ENCODE results near the gene MACROH2A1. TPM values are rescaled to one million over a fixed set of nuclear protein-coding genes. Genes with fewer than 3 reads are reported as not detected.
"Not testable (repeated sequence)": the region's sequence is repeated elsewhere in the genome, so short reads cannot be mapped to it uniquely, and the experiment has no call there.

The MACROH2A1 gene
- total RNA-seq, 4 donors from 2014 or later = 196 to 234 (median 208) TPM

DNA sequence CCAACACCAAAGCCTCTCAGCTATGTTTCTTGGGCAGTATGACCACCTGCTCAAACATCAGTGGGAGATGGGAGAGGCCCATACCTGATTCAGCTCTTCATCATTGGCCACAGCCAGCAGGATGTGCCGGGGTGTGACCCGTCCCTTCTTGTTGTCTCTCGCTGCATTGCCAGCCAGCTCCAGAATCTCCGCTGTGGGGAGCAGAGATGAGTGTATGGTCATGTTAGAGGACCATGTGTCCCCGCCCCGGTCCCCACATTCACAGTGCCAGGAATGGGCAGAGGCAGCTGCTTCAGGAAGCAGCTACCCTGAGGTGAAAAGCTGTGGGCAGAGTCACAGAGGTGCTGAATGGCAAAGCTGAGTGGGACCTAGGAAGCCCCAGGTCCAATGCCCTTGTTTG is 29.1 kb downstream of the MACROH2A1 start:
- intact Hi-C loops (cut with DNase I; ENCODE audit: low total_unique reads) = no loop called here
- no peak for TF ChIP-seq POLR2A (IDR thresholded peaks at IDR 0.05)
- TF ChIP-seq, protein P1, sequence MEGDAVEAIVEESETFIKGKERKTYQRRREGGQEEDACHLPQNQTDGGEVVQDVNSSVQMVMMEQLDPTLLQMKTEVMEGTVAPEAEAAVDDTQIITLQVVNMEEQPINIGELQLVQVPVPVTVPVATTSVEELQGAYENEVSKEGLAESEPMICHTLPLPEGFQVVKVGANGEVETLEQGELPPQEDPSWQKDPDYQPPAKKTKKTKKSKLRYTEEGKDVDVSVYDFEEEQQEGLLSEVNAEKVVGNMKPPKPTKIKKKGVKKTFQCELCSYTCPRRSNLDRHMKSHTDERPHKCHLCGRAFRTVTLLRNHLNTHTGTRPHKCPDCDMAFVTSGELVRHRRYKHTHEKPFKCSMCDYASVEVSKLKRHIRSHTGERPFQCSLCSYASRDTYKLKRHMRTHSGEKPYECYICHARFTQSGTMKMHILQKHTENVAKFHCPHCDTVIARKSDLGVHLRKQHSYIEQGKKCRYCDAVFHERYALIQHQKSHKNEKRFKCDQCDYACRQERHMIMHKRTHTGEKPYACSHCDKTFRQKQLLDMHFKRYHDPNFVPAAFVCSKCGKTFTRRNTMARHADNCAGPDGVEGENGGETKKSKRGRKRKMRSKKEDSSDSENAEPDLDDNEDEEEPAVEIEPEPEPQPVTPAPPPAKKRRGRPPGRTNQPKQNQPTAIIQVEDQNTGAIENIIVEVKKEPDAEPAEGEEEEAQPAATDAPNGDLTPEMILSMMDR (IDR thresholded peaks at IDR 0.05) = no peak
- WGBS, 2 donors = 97 to 99% methylated on average over 6 of the region's 6 CpGs
- H3K4me3 ChIP-seq (ENCODE audit: low read depth, poor library complexity, severe bottlenecking) = no peak overlapping the region
- peak in 1 of 2 donors; percentile 66 for DNase-seq (ENCODE audit: low spot score in 2 of 2)

DNA sequence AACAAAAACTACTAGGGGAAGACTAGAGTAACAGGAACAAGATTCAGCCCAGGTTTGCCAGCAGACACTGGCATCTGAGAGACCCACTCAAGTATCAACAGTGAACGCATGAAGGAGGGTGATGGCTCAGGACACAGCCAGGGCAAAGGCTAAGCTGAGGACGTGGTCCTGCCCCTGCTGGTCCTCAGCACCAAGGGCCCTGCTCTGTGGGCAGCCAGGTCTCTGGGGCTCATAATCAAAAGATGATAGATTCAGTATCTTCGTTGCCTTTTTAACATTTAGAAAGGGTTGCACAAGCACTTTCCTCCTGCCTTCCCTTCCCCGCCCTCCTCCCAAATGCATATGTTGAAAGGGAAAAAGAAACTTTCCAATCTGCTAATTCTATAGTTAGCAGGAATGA is 31.5 kb downstream of the MACROH2A1 start:
- intact Hi-C loops (cut with DNase I; ENCODE audit: low total_unique reads) = no loop called here
- DNase-seq (ENCODE audit: low spot score in 2 of 2) = no peak
- TF ChIP-seq, protein P1 (IDR thresholded peaks at IDR 0.05) = no peak
- TF ChIP-seq POLR2A (IDR thresholded peaks at IDR 0.05) = no peak
- no peak overlapping the region for H3K4me3 ChIP-seq (ENCODE audit: low read depth, poor library complexity, severe bottlenecking)
- WGBS, 2 donors = 85 to 86% methylated on average over 4 of the region's 4 CpGs

DNA sequence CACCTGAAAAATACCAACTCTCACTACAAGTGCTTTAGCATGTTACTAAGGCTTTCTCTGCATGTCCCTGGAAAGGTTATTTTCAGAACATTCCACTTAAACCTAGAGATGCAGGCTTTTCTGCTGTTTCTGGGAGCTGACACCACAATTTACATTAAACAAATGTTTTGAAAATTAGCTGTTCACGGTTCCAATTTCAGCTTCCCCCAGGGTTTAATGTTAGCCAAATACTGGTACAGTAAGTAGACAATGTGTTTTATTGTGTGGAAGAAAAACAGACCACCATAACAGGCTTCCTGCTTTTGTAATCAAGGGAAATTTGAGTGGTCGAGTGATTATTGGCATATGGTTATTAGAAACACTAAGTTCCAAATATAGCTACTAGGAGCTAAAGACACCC is 32.0 kb downstream of the MACROH2A1 start:
- intact Hi-C loops (cut with DNase I; ENCODE audit: low total_unique reads) = no loop called here
- H3K4me3 ChIP-seq (ENCODE audit: low read depth, poor library complexity, severe bottlenecking) = no peak overlapping the region
- no peak for TF ChIP-seq POLR2A (IDR thresholded peaks at IDR 0.05)
- TF ChIP-seq, protein P1 (IDR thresholded peaks at IDR 0.05) = no peak
- DNase-seq (ENCODE audit: low spot score in 2 of 2) = no peak
- 56 to 64% methylated on average over 2 of the region's 2 CpGs for whole genome bisulfite sequencing, 2 donors

DNA sequence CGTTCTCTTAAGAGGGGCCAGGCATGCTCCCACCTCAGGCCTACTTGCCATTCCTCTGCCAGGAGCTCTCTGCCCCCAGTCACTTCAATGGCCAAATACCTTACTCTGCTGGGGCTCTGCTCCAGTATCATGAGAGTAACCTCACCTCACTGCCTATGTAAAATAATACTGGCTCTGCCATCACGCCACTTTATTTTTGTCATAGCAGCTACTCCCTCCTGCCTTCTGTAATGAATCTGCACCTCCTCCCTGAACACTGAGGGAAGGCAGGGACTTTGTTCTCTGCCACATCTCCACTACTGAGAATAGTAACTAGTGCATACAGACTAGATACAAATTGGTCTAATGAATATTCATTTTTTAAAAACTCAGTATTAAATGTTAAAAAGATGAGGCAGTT is 33.8 kb downstream of the MACROH2A1 start:
- TF ChIP-seq POLR2A (IDR thresholded peaks at IDR 0.05) = no peak
- TF ChIP-seq, protein P1 (IDR thresholded peaks at IDR 0.05) = no peak
- WGBS, 2 donors = 92 to 93% methylated on average over 2 of the region's 2 CpGs
- H3K4me3 ChIP-seq (ENCODE audit: low read depth, poor library complexity, severe bottlenecking) = no peak overlapping the region
- intact Hi-C loops (cut with DNase I; ENCODE audit: low total_unique reads) = no loop called here
- DNase-seq (ENCODE audit: low spot score in 2 of 2) = no peak

DNA sequence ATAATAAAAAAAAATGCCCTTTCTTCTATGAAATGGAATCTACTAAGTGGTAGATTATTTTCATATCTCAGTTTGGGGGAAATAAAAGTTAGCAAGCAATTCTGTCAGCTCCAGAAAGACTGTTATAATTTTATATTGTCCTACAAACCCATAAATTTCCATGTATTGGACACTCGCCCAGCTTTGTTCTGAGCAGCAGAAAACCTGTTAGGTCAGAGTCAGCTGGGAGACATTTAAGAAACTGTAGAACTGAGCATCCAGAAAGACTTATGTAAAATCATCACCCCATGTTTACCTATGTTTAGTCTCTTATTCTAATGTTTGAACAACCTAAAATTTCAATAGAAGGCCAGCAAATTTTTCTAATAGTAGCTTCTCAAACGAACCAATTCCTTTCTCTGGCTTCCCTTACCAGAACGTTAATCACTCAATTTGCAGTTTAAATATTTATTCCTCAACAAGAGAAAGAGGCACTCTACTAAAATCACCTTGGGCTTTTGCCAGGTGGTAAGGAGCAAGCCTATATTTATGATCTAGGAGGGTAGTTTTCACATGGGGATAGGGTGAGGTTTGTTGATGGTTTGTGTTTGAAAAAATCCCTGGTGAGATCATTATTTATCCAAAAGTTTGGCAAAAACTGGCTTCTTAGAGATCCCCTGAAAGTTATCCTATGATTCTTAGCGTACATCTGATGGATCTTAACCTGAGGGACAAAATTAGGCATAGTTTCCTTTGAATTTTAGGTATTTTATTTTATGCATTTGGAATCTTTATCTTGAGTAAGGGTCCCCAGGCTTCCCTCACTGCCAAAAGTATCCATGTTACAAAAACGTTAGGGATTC is 34.4 kb downstream of the MACROH2A1 start:
- no peak for DNase-seq (ENCODE audit: low spot score in 2 of 2)
- H3K4me3 ChIP-seq (ENCODE audit: low read depth, poor library complexity, severe bottlenecking) = no peak overlapping the region

DNA sequence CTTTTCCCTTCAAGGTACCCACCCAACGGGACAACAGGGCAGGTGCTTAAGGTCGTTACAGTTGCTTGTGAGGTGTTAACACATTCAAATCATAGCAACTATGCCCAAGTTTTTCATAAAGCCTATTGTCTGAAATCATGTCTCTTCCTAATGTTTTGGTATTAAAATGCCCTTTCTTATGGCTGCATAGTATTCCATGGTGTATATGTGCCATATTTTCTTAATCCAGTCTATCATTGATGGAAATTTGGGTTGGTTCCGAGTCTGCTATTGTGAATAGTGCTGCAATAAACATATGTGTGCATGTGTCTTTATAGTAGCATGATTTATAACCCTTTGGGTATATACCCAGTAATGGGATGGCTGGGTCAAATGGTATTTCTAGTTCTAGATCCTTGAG is 35.7 kb downstream of the MACROH2A1 start:
- H3K4me3 ChIP-seq (ENCODE audit: low read depth, poor library complexity, severe bottlenecking); DNase-seq (ENCODE audit: low spot score in 2 of 2); intact Hi-C loops (cut with DNase I; ENCODE audit: low total_unique reads): not testable (repeated sequence)
- WGBS, 2 donors = 97% methylated on average over 3 of the region's 3 CpGs

More for the DNA sequence above, 34.4 kb downstream of the MACROH2A1 start:
- 59 to 65% methylated on average over 5 of the region's 5 CpGs for WGBS, 2 donors
- TF ChIP-seq POLR2A (IDR thresholded peaks at IDR 0.05) = no peak
- TF ChIP-seq, protein P1 (IDR thresholded peaks at IDR 0.05) = no peak
- intact Hi-C loops (cut with DNase I; ENCODE audit: low total_unique reads) = no loop called here
